Calu3 (cell line): ENCODE results near the gene POU4F1. TPM values are rescaled to one million over a fixed set of nuclear protein-coding genes. Genes with fewer than 3 reads are reported as not detected.

Source experiments
- BruUV-seq: library from RNA; stranded (reverse); fragments of 400-500 nt; replicated peaks from 2 replicates; lab custom pipeline; 2021; lab: Mats Ljungman, UMichigan
- CTCF ChIA-PET: fragments of 300-600 bp; sonication (Branson Sonifier 250); formaldehyde crosslinking; loops from one replicate; lab custom pipeline; 2022; ENCODE audit warnings: antibody characterized with exemption; lab: Charles Lee
- DNase-seq: peaks from one replicate; pipeline ENCODE4 v3.0.0; 2022
- H3K27ac Mint-ChIP-seq: one replicate; pipeline ENCODE4 v1.8.0; 2022; ENCODE audit warnings: mixed read lengths; ENCODE audit not compliant: unreplicated experiment
- H3K27me3 Mint-ChIP-seq: one replicate; pipeline ENCODE4 v1.8.0; 2022; ENCODE audit warnings: mixed read lengths; ENCODE audit not compliant: unreplicated experiment
- H3K36me3 Mint-ChIP-seq: one replicate; pipeline ENCODE4 v1.8.0; 2022; ENCODE audit warnings: mild to moderate bottlenecking, moderate library complexity, mixed read lengths; ENCODE audit not compliant: insufficient read depth, unreplicated experiment
- H3K4me1 Mint-ChIP-seq: one replicate; pipeline ENCODE4 v1.8.0; 2022; ENCODE audit warnings: mild to moderate bottlenecking, low read depth, mixed read lengths; ENCODE audit not compliant: unreplicated experiment
- H3K4me3 Mint-ChIP-seq: one replicate; pipeline ENCODE4 v1.8.0; 2022; ENCODE audit warnings: mild to moderate bottlenecking, low read depth, moderate library complexity, mixed read lengths; ENCODE audit not compliant: unreplicated experiment
- H3K9me3 Mint-ChIP-seq: one replicate; pipeline ENCODE4 v1.8.0; 2022; ENCODE audit warnings: low read depth, mixed read lengths; ENCODE audit not compliant: unreplicated experiment
- intact Hi-C: fragments of 100-400 bp; cut with micrococcal nuclease; formaldehyde crosslinking; loops from one replicate; pipeline ENCODE4 v1.10.0; 2022; ENCODE audit not compliant: unreplicated experiment
- total RNA-seq: library from RNA; stranded (reverse); gene quantifications from 2 replicates; pipeline ENCODE4 v1.2.3, GENCODE V29; 2022
- TF ChIP-seq, protein P1 (sequence below): fragments of 200-600 bp; IDR thresholded peaks from one replicate; pipeline ENCODE4 v1.8.0; 2022; ENCODE audit warnings: antibody characterized with exemption; ENCODE audit not compliant: unreplicated experiment

Gene POU4F1
- total RNA-seq, 1 experiment from 2014 or later = 1.0 TPM

DNA sequence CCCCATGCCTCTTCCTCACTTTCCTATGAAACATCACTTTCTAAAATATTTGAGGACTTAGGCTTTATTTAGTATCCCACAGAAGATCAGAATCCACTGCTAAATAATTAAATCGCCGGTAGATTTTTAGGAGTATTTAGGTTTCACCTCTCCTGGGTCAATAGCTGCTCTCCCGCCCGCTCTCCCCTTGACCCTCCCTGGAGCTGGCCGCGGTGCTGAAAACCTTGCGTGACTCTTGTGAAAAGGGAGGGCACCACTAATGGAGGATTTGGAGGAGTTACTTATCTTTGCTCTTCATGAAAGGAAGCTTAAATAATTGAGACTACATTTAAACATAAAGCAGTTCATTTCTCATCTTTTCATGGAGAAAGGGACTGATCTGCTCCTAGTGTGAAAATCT lies 14.1 kb downstream of the POU4F1 start:
- DNase-seq = peak; percentile 12
- Mint-ChIP-seq H3K4me3 (no peak overlapping the region), H3K27ac (no peak overlapping the region), H3K27me3 (peaks cover 12% of the 10 kb centered on the region), H3K9me3 (no peaks in the 10 kb centered on the region), H3K4me1 (no peaks in the 10 kb centered on the region), H3K36me3 (no peaks in the 10 kb centered on the region)
- intact Hi-C loops = loop anchor here (10.0 kb wide), 1 partner anchor 344 kb away; no protein-coding TSS in a partner anchor
- CTCF ChIA-PET = no interaction called here
- no TSS peak for BruUV-seq
- TF ChIP-seq, protein P1, sequence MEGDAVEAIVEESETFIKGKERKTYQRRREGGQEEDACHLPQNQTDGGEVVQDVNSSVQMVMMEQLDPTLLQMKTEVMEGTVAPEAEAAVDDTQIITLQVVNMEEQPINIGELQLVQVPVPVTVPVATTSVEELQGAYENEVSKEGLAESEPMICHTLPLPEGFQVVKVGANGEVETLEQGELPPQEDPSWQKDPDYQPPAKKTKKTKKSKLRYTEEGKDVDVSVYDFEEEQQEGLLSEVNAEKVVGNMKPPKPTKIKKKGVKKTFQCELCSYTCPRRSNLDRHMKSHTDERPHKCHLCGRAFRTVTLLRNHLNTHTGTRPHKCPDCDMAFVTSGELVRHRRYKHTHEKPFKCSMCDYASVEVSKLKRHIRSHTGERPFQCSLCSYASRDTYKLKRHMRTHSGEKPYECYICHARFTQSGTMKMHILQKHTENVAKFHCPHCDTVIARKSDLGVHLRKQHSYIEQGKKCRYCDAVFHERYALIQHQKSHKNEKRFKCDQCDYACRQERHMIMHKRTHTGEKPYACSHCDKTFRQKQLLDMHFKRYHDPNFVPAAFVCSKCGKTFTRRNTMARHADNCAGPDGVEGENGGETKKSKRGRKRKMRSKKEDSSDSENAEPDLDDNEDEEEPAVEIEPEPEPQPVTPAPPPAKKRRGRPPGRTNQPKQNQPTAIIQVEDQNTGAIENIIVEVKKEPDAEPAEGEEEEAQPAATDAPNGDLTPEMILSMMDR = no peak

DNA sequence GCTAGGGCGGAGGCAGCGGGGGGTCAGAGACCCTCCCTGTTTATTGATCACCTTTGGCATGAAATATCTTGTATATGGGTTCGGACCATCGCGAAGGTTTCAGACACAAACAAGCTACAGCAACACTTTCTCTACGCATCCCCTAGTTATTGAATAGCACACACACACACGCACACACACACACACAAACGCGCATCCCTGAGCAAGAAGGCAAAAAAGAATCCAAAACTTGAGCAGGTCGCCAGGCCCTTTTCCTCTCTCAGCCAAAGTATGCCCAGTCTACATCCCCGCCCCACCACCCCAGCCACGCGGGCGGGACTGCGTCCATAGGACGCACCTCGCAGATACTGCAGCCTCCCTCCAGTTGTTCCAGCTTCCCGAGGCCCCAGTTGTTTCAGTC lies 16.0 kb downstream of the POU4F1 start:
- no peak for DNase-seq
- CTCF ChIA-PET = no interaction called here
- H3K27ac Mint-ChIP-seq = no peak overlapping the region
- peaks cover 10% of the 10 kb centered on the region for H3K27me3 Mint-ChIP-seq
- TF ChIP-seq, protein P1 = no peak
- intact Hi-C loops = loop anchor here (10.0 kb wide), 1 partner anchor 343 kb away; no protein-coding TSS in a partner anchor
- no peaks in the 10 kb centered on the region for H3K4me1 Mint-ChIP-seq
- H3K36me3 Mint-ChIP-seq = no peaks in the 10 kb centered on the region
- BruUV-seq = no TSS peak
- no peak overlapping the region for H3K4me3 Mint-ChIP-seq
- no peaks in the 10 kb centered on the region for H3K9me3 Mint-ChIP-seq

DNA sequence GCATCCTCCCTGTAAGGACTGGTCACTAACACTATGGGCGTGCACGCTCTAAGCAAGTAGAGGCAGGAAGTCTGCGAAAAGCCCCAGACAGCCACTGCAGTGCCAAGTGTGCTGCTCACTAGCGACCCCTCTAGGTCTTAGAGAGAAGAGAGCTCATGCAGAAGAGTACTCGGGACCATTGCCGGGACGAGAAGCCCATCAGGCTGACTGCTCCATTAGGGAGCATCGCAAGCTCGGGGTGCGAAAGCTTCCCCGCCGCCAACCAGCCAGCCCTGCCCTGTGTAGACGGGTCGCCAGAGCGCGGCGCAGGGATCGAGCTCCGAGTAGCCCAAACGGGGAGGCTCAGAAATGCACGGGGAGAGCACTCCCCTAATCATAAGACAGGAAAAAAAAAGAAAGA lies 16.6 kb downstream of the POU4F1 start:
- TF ChIP-seq, protein P1 = no peak
- Mint-ChIP-seq H3K4me1 (no peaks in the 10 kb centered on the region), H3K27me3 (peaks cover 10% of the 10 kb centered on the region), H3K4me3 (no peak overlapping the region), H3K9me3 (no peaks in the 10 kb centered on the region), H3K27ac (no peak overlapping the region), H3K36me3 (no peaks in the 10 kb centered on the region)
- intact Hi-C loops = loop anchor here (10.0 kb wide), 1 partner anchor 342 kb away; no protein-coding TSS in a partner anchor
- CTCF ChIA-PET = no interaction called here
- DNase-seq = no peak
- no TSS peak for BruUV-seq

DNA sequence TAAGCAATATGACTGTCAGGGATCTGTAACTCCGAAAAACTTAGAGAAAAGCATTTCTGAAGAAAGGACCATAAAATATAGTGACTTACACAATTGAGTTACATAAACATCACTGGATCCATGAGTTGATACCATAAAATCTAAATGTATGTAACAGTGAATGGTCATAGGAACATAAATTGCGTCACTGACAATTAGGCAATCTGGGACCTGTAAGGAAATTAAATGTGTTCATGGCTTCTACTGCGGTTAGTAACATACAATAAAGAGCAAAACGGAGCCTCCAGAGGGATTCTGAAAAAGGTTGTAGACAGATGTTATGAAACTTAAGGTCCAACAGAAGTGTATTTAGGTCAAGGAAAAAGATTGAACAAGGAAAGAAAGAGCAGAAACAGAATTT lies 27.1 kb downstream of the POU4F1 start:
- Mint-ChIP-seq H3K27me3 (no peaks in the 10 kb centered on the region), H3K4me3 (no peak overlapping the region), H3K36me3 (no peaks in the 10 kb centered on the region), H3K4me1 (no peaks in the 10 kb centered on the region), H3K27ac (no peak overlapping the region), H3K9me3 (no peaks in the 10 kb centered on the region)
- CTCF ChIA-PET = no interaction called here
- no peak for DNase-seq
- intact Hi-C loops = no loop called here
- BruUV-seq = no TSS peak
- TF ChIP-seq, protein P1 = no peak
